Caco-2 (cell line): ENCODE measurements around the gene TOR1AIP2. TPM values are rescaled to one million over a fixed set of nuclear protein-coding genes. Genes with fewer than 3 reads are reported as not detected.

ENCODE experiments used
- BruUV-seq: library from RNA; stranded (reverse); fragments of 400-500 nt; replicated peaks from 2 replicates; lab custom pipeline; 2021; lab: Mats Ljungman, UMichigan
- CTCF ChIA-PET: fragments of 300-600 bp; sonication (Branson Sonifier 250); formaldehyde crosslinking; loops from one replicate; lab custom pipeline; 2022; ENCODE audit warnings: antibody characterized with exemption; lab: Charles Lee
- POLR2A ChIA-PET: fragments of 300-600 bp; sonication (Branson Sonifier 250); formaldehyde crosslinking; loops from one replicate; lab custom pipeline; 2022; ENCODE audit warnings: antibody characterized with exemption; lab: Charles Lee
- DNase-seq, 2 experiments: peaks; one replicate each; pipeline versions ENCODE4 v3.0.0 to v3.0.0-alpha.2; 2020 to 2022
- H3K27me3 ChIP-seq: replicated peaks from 2 replicates; pipeline ENCODE4 v1.6.0; 2011; ENCODE audit warnings: low read length; ENCODE audit not compliant: control insufficient read depth, insufficient read depth
- H3K36me3 ChIP-seq: 2 replicates; pipeline ENCODE4 v1.5.1; 2011; ENCODE audit warnings: low read length; ENCODE audit not compliant: control insufficient read depth, insufficient read depth
- H3K4me1 ChIP-seq: fragments of 250-450 bp; sonication (Bioruptor Pico); 2 replicates; pipeline ENCODE4 v1.5.1; 2020; ENCODE audit warnings: mild to moderate bottlenecking
- H3K4me3 ChIP-seq: 2 replicates; pipeline ENCODE4 v1.5.1; 2011; ENCODE audit warnings: low read depth, mild to moderate bottlenecking, control low read depth, low read length
- H3K9me3 ChIP-seq: fragments of 250-450 bp; sonication (Bioruptor Pico); 2 replicates; pipeline ENCODE4 v1.5.1; 2020; ENCODE audit warnings: mild to moderate bottlenecking, moderate library complexity
- H3K27ac Mint-ChIP-seq: one replicate; pipeline ENCODE4 v1.8.0; 2022; ENCODE audit warnings: mixed read lengths; ENCODE audit not compliant: unreplicated experiment
- H3K27me3 Mint-ChIP-seq: one replicate; pipeline ENCODE4 v1.8.0; 2022; ENCODE audit warnings: mixed read lengths; ENCODE audit not compliant: insufficient read depth, unreplicated experiment
- H3K36me3 Mint-ChIP-seq: one replicate; pipeline ENCODE4 v1.8.0; 2022; ENCODE audit warnings: mild to moderate bottlenecking, mixed read lengths; ENCODE audit not compliant: insufficient read depth, unreplicated experiment
- H3K4me1 Mint-ChIP-seq: one replicate; pipeline ENCODE4 v1.8.0; 2022; ENCODE audit warnings: low read depth, mixed read lengths; ENCODE audit not compliant: unreplicated experiment
- H3K4me3 Mint-ChIP-seq: one replicate; pipeline ENCODE4 v1.8.0; 2022; ENCODE audit warnings: mild to moderate bottlenecking, moderate library complexity, mixed read lengths; ENCODE audit not compliant: unreplicated experiment
- H3K9me3 Mint-ChIP-seq: one replicate; pipeline ENCODE4 v1.8.0; 2022; ENCODE audit warnings: mixed read lengths; ENCODE audit not compliant: unreplicated experiment
- CTCF ChIP-seq, 2 experiments: fragments of 200-600 bp in 1 of 2; IDR thresholded peaks; 1 replicate in 1 of 2; 2 replicates in 1 of 2; pipeline versions ENCODE4 v1.5.1 to v1.8.0; 2011 to 2022; ENCODE audit warnings: antibody characterized with exemption in 1 of 2, control low read depth in 1 of 2, inconsistent platforms in 1 of 2, low read depth in 1 of 2, low read length in 1 of 2, mild to moderate bottlenecking in 1 of 2, moderate library complexity in 1 of 2; ENCODE audit not compliant: insufficient read depth in 1 of 2, severe bottlenecking in 1 of 2, unreplicated experiment in 1 of 2
- intact Hi-C: fragments of 100-400 bp; cut with micrococcal nuclease; formaldehyde crosslinking; loops from one replicate; pipeline ENCODE4 v1.10.0; 2022; ENCODE audit not compliant: unreplicated experiment
- total RNA-seq: library from RNA; stranded (reverse); gene quantifications from 2 replicates; pipeline ENCODE4 v1.2.3, GENCODE V29; 2022

The TOR1AIP2 gene
- total RNA-seq, 1 experiment from 2014 or later, result 92.8 TPM

- H3K4me3 ChIP-seq, result no peak overlapping the region
- H3K9me3 ChIP-seq, result no peaks in the 10 kb centered on the region
- POLR2A ChIA-PET, result no interaction called here
- Mint-ChIP-seq H3K27me3 (peaks cover 3% of the 10 kb centered on the region), H3K9me3 (no peaks in the 10 kb centered on the region), H3K27ac (no peak overlapping the region), H3K36me3 (no peaks in the 10 kb centered on the region), H3K4me3 (no peak overlapping the region), H3K4me1 (no peaks in the 10 kb centered on the region)
- H3K27me3 ChIP-seq, result no peaks in the 10 kb centered on the region; the same call in 1 of the 2 replicates
- no peak for TF ChIP-seq CTCF (IDR thresholded peaks at IDR 0.05; ENCODE audit: insufficient read depth in 1 of 2, low read depth in 1 of 2, low read length in 1 of 2, severe bottlenecking in 1 of 2, unreplicated experiment in 1 of 2)
- H3K4me1 ChIP-seq, result 0 out of 2 replicates have a peak, but pooled peaks cover 3% of the 10 kb centered on the region
- no peaks in the 10 kb centered on the region for H3K36me3 ChIP-seq
- DNase-seq, result no peak
- no TSS peak for BruUV-seq
- CTCF ChIA-PET, result no interaction called here
- intact Hi-C loops, result no loop called here
These were observed 83.5 kb downstream of the TOR1AIP2 start for GRCh38 chr1:179794146-179794545.

GRCh38 chr1:179793281-179793680 is 84.3 kb downstream of the TOR1AIP2 start:
- no peak for DNase-seq
- ChIA-PET CTCF (no interaction called here), POLR2A (no interaction called here)
- H3K27ac Mint-ChIP-seq, result no peak overlapping the region
- H3K36me3 ChIP-seq, result no peaks in the 10 kb centered on the region
- H3K4me1 ChIP-seq, result 0 out of 2 replicates have a peak, but pooled peaks cover 3% of the 10 kb centered on the region
- H3K4me3 ChIP-seq, result no peak overlapping the region
- H3K9me3 Mint-ChIP-seq, result no peaks in the 10 kb centered on the region
- H3K4me3 Mint-ChIP-seq, result no peak overlapping the region
- H3K4me1 Mint-ChIP-seq, result no peaks in the 10 kb centered on the region
- no peaks in the 10 kb centered on the region for H3K9me3 ChIP-seq
- no peaks in the 10 kb centered on the region for H3K36me3 Mint-ChIP-seq
- no TSS peak for BruUV-seq
- intact Hi-C loops, result no loop called here
- H3K27me3 Mint-ChIP-seq, result peaks cover 3% of the 10 kb centered on the region
- TF ChIP-seq CTCF (IDR thresholded peaks at IDR 0.05; ENCODE audit: insufficient read depth in 1 of 2, low read depth in 1 of 2, low read length in 1 of 2, severe bottlenecking in 1 of 2, unreplicated experiment in 1 of 2), result no peak
- no peaks in the 10 kb centered on the region; the same call in 1 of the 2 replicates for H3K27me3 ChIP-seq

Other genes starting within 250 kb of the TOR1AIP2 start
- not detected in 2 replicates for gene FAM163A, start 134.5 kb downstream of the TOR1AIP2 start, total RNA-seq
- 25.4 and 30.3 TPM in 2 replicates for gene TOR1AIP1, start 4.5 kb upstream of the TOR1AIP2 start, total RNA-seq
- 40.3 and 43.5 TPM in 2 replicates for gene CEP350, start 77.0 kb upstream of the TOR1AIP2 start, total RNA-seq